Measurements from ENCODE around the gene RNASEH2B.

Gene RNASEH2B

GRCh38 chr13:50905256-50905655, 4.3 kb upstream of the RNASEH2B start:
- Histone ChIP-seq H3K27ac (ENCODE audit: low read depth, low read length) (no peak overlapping the region), H3K9ac (ENCODE audit: low read depth in 1 of 2, low read length in 2 of 2) (no peak overlapping the region), H3K4me1 (ENCODE audit: control insufficient read depth in 1 of 2, insufficient read depth in 2 of 2, low read length in 2 of 2) (no peaks in the 10 kb centered on the region), H3K9me3 (ENCODE audit: control insufficient read depth in 1 of 2, low read length in 2 of 2) (no peaks in the 10 kb centered on the region), H3K27me3 (ENCODE audit: control insufficient read depth in 1 of 2, insufficient read depth in 2 of 2, low read length in 2 of 2) (no peaks in the 10 kb centered on the region), H3K4me3 (ENCODE audit: low read depth in 1 of 2, low read length in 2 of 2) (no peak overlapping the region), H3K36me3 (ENCODE audit: control insufficient read depth in 1 of 2, insufficient read depth in 2 of 2, low read length in 2 of 2) (no peaks in the 10 kb centered on the region)

GRCh38 chr13:50907781-50908180, 1.8 kb upstream of the RNASEH2B start:
- Histone ChIP-seq H3K4me3 (ENCODE audit: low read depth in 1 of 2, low read length in 2 of 2) (no peak overlapping the region), H3K9ac (ENCODE audit: low read depth in 1 of 2, low read length in 2 of 2) (no peak overlapping the region)

GRCh38 chr13:50908371-50908770, 1.2 kb upstream of the RNASEH2B start:
- H3K36me3 ChIP-seq (ENCODE audit: control insufficient read depth in 1 of 2, insufficient read depth in 2 of 2, low read length in 2 of 2) = no peaks in the 10 kb centered on the region
- peaks cover 12 to 20% of the 10 kb centered on the region in 2 donors for H3K4me1 ChIP-seq (ENCODE audit: control insufficient read depth in 1 of 2, insufficient read depth in 2 of 2, low read length in 2 of 2)
- H3K9me3 ChIP-seq (ENCODE audit: control insufficient read depth in 1 of 2, low read length in 2 of 2) = no peaks in the 10 kb centered on the region
- no peak overlapping the region for H3K4me3 ChIP-seq (ENCODE audit: low read depth in 1 of 2, low read length in 2 of 2)
- no peak overlapping the region for H3K27ac ChIP-seq (ENCODE audit: low read depth, low read length)
- no peak overlapping the region for H3K9ac ChIP-seq (ENCODE audit: low read depth in 1 of 2, low read length in 2 of 2)
- H3K27me3 ChIP-seq (ENCODE audit: control insufficient read depth in 1 of 2, insufficient read depth in 2 of 2, low read length in 2 of 2) = no peaks in the 10 kb centered on the region

More at GRCh38 chr13:50907781-50908180, 1.8 kb upstream of the RNASEH2B start:
- H3K9me3 ChIP-seq (ENCODE audit: control insufficient read depth in 1 of 2, low read length in 2 of 2) = no peaks in the 10 kb centered on the region
- no peaks in the 10 kb centered on the region for H3K27me3 ChIP-seq (ENCODE audit: control insufficient read depth in 1 of 2, insufficient read depth in 2 of 2, low read length in 2 of 2)
- no peak overlapping the region for H3K27ac ChIP-seq (ENCODE audit: low read depth, low read length)
- no peaks in the 10 kb centered on the region for H3K36me3 ChIP-seq (ENCODE audit: control insufficient read depth in 1 of 2, insufficient read depth in 2 of 2, low read length in 2 of 2)
- peaks cover 12 to 19% of the 10 kb centered on the region in 2 donors for H3K4me1 ChIP-seq (ENCODE audit: control insufficient read depth in 1 of 2, insufficient read depth in 2 of 2, low read length in 2 of 2)

GRCh38 chr13:50910485-50910805, 854 bp downstream of the RNASEH2B start:
- Histone ChIP-seq H3K4me1 (ENCODE audit: control insufficient read depth in 1 of 2, insufficient read depth in 2 of 2, low read length in 2 of 2) (peaks cover 17 to 27% of the 10 kb centered on the region in 2 donors), H3K27ac (ENCODE audit: low read depth, low read length) (peak overlapping the region; percentile 87), H3K4me3 (ENCODE audit: low read depth in 1 of 2, low read length in 2 of 2) (peak overlapping the region; percentile 92 to 93), H3K36me3 (ENCODE audit: control insufficient read depth in 1 of 2, insufficient read depth in 2 of 2, low read length in 2 of 2) (no peaks in the 10 kb centered on the region), H3K9me3 (ENCODE audit: control insufficient read depth in 1 of 2, low read length in 2 of 2) (no peaks in the 10 kb centered on the region), H3K27me3 (ENCODE audit: control insufficient read depth in 1 of 2, insufficient read depth in 2 of 2, low read length in 2 of 2) (no peaks in the 10 kb centered on the region), H3K9ac (ENCODE audit: low read depth in 1 of 2, low read length in 2 of 2) (peak overlapping the region; percentile 91 to 96)

GRCh38 chr13:50911081-50911631, 1.6 kb downstream of the RNASEH2B start:
- H3K4me3 ChIP-seq (ENCODE audit: low read depth in 1 of 2, low read length in 2 of 2) = peak overlapping the region; percentile 92 to 93
- peak overlapping the region; percentile 91 to 96 for H3K9ac ChIP-seq (ENCODE audit: low read depth in 1 of 2, low read length in 2 of 2)
- H3K4me1 ChIP-seq (ENCODE audit: control insufficient read depth in 1 of 2, insufficient read depth in 2 of 2, low read length in 2 of 2) = peaks cover 20 to 30% of the 10 kb centered on the region in 2 donors
- H3K27ac ChIP-seq (ENCODE audit: low read depth, low read length) = peak overlapping the region; percentile 87
- no peaks in the 10 kb centered on the region for H3K27me3 ChIP-seq (ENCODE audit: control insufficient read depth in 1 of 2, insufficient read depth in 2 of 2, low read length in 2 of 2)
- no peaks in the 10 kb centered on the region for H3K36me3 ChIP-seq (ENCODE audit: control insufficient read depth in 1 of 2, insufficient read depth in 2 of 2, low read length in 2 of 2)
- H3K9me3 ChIP-seq (ENCODE audit: control insufficient read depth in 1 of 2, low read length in 2 of 2) = no peaks in the 10 kb centered on the region

GRCh38 chr13:50911937-50912795, 2.6 kb downstream of the RNASEH2B start:
- peaks cover 29 to 40% of the 10 kb centered on the region in 2 donors for H3K4me1 ChIP-seq (ENCODE audit: control insufficient read depth in 1 of 2, insufficient read depth in 2 of 2, low read length in 2 of 2)
- no peaks in the 10 kb centered on the region for H3K36me3 ChIP-seq (ENCODE audit: control insufficient read depth in 1 of 2, insufficient read depth in 2 of 2, low read length in 2 of 2)
- peak overlapping the region; percentile 92 to 93 for H3K4me3 ChIP-seq (ENCODE audit: low read depth in 1 of 2, low read length in 2 of 2)
- no peaks in the 10 kb centered on the region for H3K9me3 ChIP-seq (ENCODE audit: control insufficient read depth in 1 of 2, low read length in 2 of 2)
- H3K27ac ChIP-seq (ENCODE audit: low read depth, low read length) = peak overlapping the region; percentile 34
- peak overlapping the region in 1 of 2 donors; percentile 91 for H3K9ac ChIP-seq (ENCODE audit: low read depth in 1 of 2, low read length in 2 of 2)
- H3K27me3 ChIP-seq (ENCODE audit: control insufficient read depth in 1 of 2, insufficient read depth in 2 of 2, low read length in 2 of 2) = no peaks in the 10 kb centered on the region

- H3K36me3 ChIP-seq (ENCODE audit: control insufficient read depth in 1 of 2, insufficient read depth in 2 of 2, low read length in 2 of 2) = no peaks in the 10 kb centered on the region
- peaks cover 36 to 47% of the 10 kb centered on the region in 2 donors for H3K4me1 ChIP-seq (ENCODE audit: control insufficient read depth in 1 of 2, insufficient read depth in 2 of 2, low read length in 2 of 2)
- no peaks in the 10 kb centered on the region for H3K9me3 ChIP-seq (ENCODE audit: control insufficient read depth in 1 of 2, low read length in 2 of 2)
- H3K9ac ChIP-seq (ENCODE audit: low read depth in 1 of 2, low read length in 2 of 2) = no peak overlapping the region
- no peaks in the 10 kb centered on the region for H3K27me3 ChIP-seq (ENCODE audit: control insufficient read depth in 1 of 2, insufficient read depth in 2 of 2, low read length in 2 of 2)
- no peak overlapping the region for H3K27ac ChIP-seq (ENCODE audit: low read depth, low read length)
- H3K4me3 ChIP-seq (ENCODE audit: low read depth in 1 of 2, low read length in 2 of 2) = no peak overlapping the region
Observed at GRCh38 chr13:50912851-50913250, 3.3 kb downstream of the RNASEH2B start.

GRCh38 chr13:50914176-50914700, 4.6 kb downstream of the RNASEH2B start:
- peaks cover 36 to 47% of the 10 kb centered on the region in 2 donors for H3K4me1 ChIP-seq (ENCODE audit: control insufficient read depth in 1 of 2, insufficient read depth in 2 of 2, low read length in 2 of 2)
- no peaks in the 10 kb centered on the region for H3K36me3 ChIP-seq (ENCODE audit: control insufficient read depth in 1 of 2, insufficient read depth in 2 of 2, low read length in 2 of 2)
- no peak overlapping the region for H3K27ac ChIP-seq (ENCODE audit: low read depth, low read length)
- H3K9ac ChIP-seq (ENCODE audit: low read depth in 1 of 2, low read length in 2 of 2) = no peak overlapping the region
- no peak overlapping the region for H3K4me3 ChIP-seq (ENCODE audit: low read depth in 1 of 2, low read length in 2 of 2)
- H3K9me3 ChIP-seq (ENCODE audit: control insufficient read depth in 1 of 2, low read length in 2 of 2) = no peaks in the 10 kb centered on the region
- H3K27me3 ChIP-seq (ENCODE audit: control insufficient read depth in 1 of 2, insufficient read depth in 2 of 2, low read length in 2 of 2) = no peaks in the 10 kb centered on the region

GRCh38 chr13:50914848-50915247, 5.3 kb downstream of the RNASEH2B start:
- Histone ChIP-seq H3K4me3 (ENCODE audit: low read depth in 1 of 2, low read length in 2 of 2) (no peak overlapping the region), H3K9ac (ENCODE audit: low read depth in 1 of 2, low read length in 2 of 2) (no peak overlapping the region), H3K9me3 (ENCODE audit: control insufficient read depth in 1 of 2, low read length in 2 of 2) (no peaks in the 10 kb centered on the region), H3K4me1 (ENCODE audit: control insufficient read depth in 1 of 2, insufficient read depth in 2 of 2, low read length in 2 of 2) (peaks cover 36 to 47% of the 10 kb centered on the region in 2 donors), H3K27ac (ENCODE audit: low read depth, low read length) (no peak overlapping the region), H3K27me3 (ENCODE audit: control insufficient read depth in 1 of 2, insufficient read depth in 2 of 2, low read length in 2 of 2) (no peaks in the 10 kb centered on the region), H3K36me3 (ENCODE audit: control insufficient read depth in 1 of 2, insufficient read depth in 2 of 2, low read length in 2 of 2) (no peaks in the 10 kb centered on the region)

- Histone ChIP-seq H3K9ac (ENCODE audit: low read depth in 1 of 2, low read length in 2 of 2) (peak overlapping the region in 1 of 2 donors; percentile 19), H3K27ac (ENCODE audit: low read depth, low read length) (no peak overlapping the region), H3K9me3 (ENCODE audit: control insufficient read depth in 1 of 2, low read length in 2 of 2) (no peaks in the 10 kb centered on the region), H3K36me3 (ENCODE audit: control insufficient read depth in 1 of 2, insufficient read depth in 2 of 2, low read length in 2 of 2) (no peaks in the 10 kb centered on the region), H3K4me3 (ENCODE audit: low read depth in 1 of 2, low read length in 2 of 2) (no peak overlapping the region), H3K4me1 (ENCODE audit: control insufficient read depth in 1 of 2, insufficient read depth in 2 of 2, low read length in 2 of 2) (peaks cover 35 to 47% of the 10 kb centered on the region in 2 donors), H3K27me3 (ENCODE audit: control insufficient read depth in 1 of 2, insufficient read depth in 2 of 2, low read length in 2 of 2) (no peaks in the 10 kb centered on the region)
Observed at GRCh38 chr13:50915565-50915964, 6.0 kb downstream of the RNASEH2B start.

Data from duodenal mucosa (tissue), 2 donors.